SU-DHL-6 (cell line): ENCODE results near the gene WNT5A.

Source experiments
- H2AFZ ChIP-seq: fragments of 200-600 bp; sonication (generic); 2 replicates; pipeline ENCODE4 v1.6.1; 2014; ENCODE audit warnings: low read depth, mild to moderate bottlenecking, moderate library complexity, mixed read lengths, antibody characterized with exemption, low read length; ENCODE audit not compliant: severe bottlenecking
- H3F3A ChIP-seq: fragments of 200-600 bp; shearing (Covaris generic); 2 replicates; pipeline ENCODE4 v1.6.0; 2016; ENCODE audit warnings: antibody characterized with exemption, mild to moderate bottlenecking; ENCODE audit not compliant: insufficient read depth
- H3K27ac ChIP-seq: fragments of 200-600 bp; sonication (generic); 2 replicates; pipeline ENCODE4 v1.5.1; 2016; ENCODE audit warnings: low read depth, mild to moderate bottlenecking, low read length, moderate library complexity, mixed read lengths
- H3K27me3 ChIP-seq: fragments of 200-600 bp; sonication (generic), shearing (Covaris generic); 2 replicates; pipeline ENCODE4 v1.6.0; 2014; ENCODE audit warnings: mild to moderate bottlenecking, low read length
- H3K36me3 ChIP-seq: fragments of 200-600 bp; sonication (generic); 2 replicates; pipeline ENCODE4 v1.6.1; 2014; ENCODE audit warnings: mild to moderate bottlenecking, low read length, mixed read lengths
- H3K4me2 ChIP-seq: fragments of 300-600, 200-600 bp; shearing (Covaris generic), sonication (generic); 2 replicates; pipeline ENCODE4 v1.6.0; 2014; ENCODE audit warnings: low read length, low read depth, mild to moderate bottlenecking; ENCODE audit not compliant: poor library complexity, severe bottlenecking
- H3K4me3 ChIP-seq: fragments of 200-600 bp; sonication (generic); 2 replicates; pipeline ENCODE4 v1.5.1; 2014; ENCODE audit warnings: antibody characterized with exemption, low read length, mild to moderate bottlenecking, mixed read lengths; ENCODE audit not compliant: insufficient read depth, poor library complexity, severe bottlenecking
- H3K79me2 ChIP-seq: fragments of 200-600 bp; sonication (generic); 2 replicates; pipeline ENCODE4 v1.6.1; 2014; ENCODE audit warnings: mild to moderate bottlenecking, low read length, moderate library complexity; ENCODE audit not compliant: insufficient read depth
- H3K9ac ChIP-seq: fragments of 200-600 bp; sonication (generic); 2 replicates; pipeline ENCODE4 v1.7.0; 2014; ENCODE audit warnings: mild to moderate bottlenecking, low read length
- H3K9me2 ChIP-seq: fragments of 200-600 bp; sonication (generic); replicated peaks from 2 replicates; pipeline ENCODE4 v1.6.1; 2014; ENCODE audit warnings: low read length; ENCODE audit not compliant: insufficient read depth
- H3K9me3 ChIP-seq: fragments of 200-600 bp; sonication (generic); 2 replicates; pipeline ENCODE4 v1.6.1; 2014; ENCODE audit warnings: low read length, mixed read lengths; ENCODE audit not compliant: insufficient read depth
- H4K20me1 ChIP-seq: fragments of 200-600 bp; sonication (generic); 2 replicates; pipeline ENCODE4 v1.6.1; 2014; ENCODE audit warnings: low read depth, mild to moderate bottlenecking, antibody characterized with exemption, low read length, moderate library complexity, mixed read lengths
- EZH2phosphoT487 ChIP-seq: fragments of 200-600 bp; sonication (generic), shearing (Covaris generic); conservative IDR thresholded peaks from 2 replicates; pipeline ENCODE4 v1.6.1; 2018; ENCODE audit warnings: mild to moderate bottlenecking, antibody characterized with exemption, low read length, moderate library complexity, mixed read lengths
- TF ChIP-seq, protein P1 (sequence below): fragments of 200-600 bp; sonication (generic); IDR thresholded peaks from one replicate; pipeline ENCODE4 v1.5.1; 2017; ENCODE audit warnings: antibody characterized with exemption, mild to moderate bottlenecking, low read length, moderate library complexity; ENCODE audit not compliant: insufficient read depth, poor library complexity, severe bottlenecking

The WNT5A gene

DNA sequence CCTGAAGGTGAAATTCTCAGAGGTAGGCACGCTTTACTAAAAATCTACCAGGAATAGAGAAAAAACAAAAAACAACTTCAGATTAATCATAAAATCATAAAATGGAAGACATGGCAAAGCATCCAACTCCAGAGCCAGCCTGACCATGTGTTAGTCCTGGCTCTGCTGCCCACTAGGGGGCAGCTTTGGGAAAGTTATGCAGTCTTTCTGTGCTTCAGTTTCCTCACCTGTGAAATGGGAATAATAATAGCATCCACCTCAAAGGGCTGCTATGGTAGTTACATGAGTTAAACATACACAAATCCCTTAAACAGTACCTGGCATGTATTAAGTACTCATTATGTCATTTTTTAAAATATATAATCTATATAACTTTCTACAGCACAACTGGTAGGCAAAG lies 52.3 kb downstream of the WNT5A start:
- Histone ChIP-seq H3K4me2 (no peak overlapping the region), H3K27me3 (no peaks in the 10 kb centered on the region), H3K9me2 (no peaks in the 10 kb centered on the region), H3F3A (no peaks in the 10 kb centered on the region), H3K27ac (no peak overlapping the region), H3K4me3 (no peak overlapping the region), H4K20me1 (no peaks in the 10 kb centered on the region), H3K36me3 (no peaks in the 10 kb centered on the region), H3K9ac (no peak overlapping the region), H3K9me3 (no peaks in the 10 kb centered on the region), H3K79me2 (no peaks in the 10 kb centered on the region), H2AFZ (no peak overlapping the region)
- TF ChIP-seq, protein P1, sequence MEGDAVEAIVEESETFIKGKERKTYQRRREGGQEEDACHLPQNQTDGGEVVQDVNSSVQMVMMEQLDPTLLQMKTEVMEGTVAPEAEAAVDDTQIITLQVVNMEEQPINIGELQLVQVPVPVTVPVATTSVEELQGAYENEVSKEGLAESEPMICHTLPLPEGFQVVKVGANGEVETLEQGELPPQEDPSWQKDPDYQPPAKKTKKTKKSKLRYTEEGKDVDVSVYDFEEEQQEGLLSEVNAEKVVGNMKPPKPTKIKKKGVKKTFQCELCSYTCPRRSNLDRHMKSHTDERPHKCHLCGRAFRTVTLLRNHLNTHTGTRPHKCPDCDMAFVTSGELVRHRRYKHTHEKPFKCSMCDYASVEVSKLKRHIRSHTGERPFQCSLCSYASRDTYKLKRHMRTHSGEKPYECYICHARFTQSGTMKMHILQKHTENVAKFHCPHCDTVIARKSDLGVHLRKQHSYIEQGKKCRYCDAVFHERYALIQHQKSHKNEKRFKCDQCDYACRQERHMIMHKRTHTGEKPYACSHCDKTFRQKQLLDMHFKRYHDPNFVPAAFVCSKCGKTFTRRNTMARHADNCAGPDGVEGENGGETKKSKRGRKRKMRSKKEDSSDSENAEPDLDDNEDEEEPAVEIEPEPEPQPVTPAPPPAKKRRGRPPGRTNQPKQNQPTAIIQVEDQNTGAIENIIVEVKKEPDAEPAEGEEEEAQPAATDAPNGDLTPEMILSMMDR = peak; percentile 53
- no peak for TF ChIP-seq EZH2phosphoT487

DNA sequence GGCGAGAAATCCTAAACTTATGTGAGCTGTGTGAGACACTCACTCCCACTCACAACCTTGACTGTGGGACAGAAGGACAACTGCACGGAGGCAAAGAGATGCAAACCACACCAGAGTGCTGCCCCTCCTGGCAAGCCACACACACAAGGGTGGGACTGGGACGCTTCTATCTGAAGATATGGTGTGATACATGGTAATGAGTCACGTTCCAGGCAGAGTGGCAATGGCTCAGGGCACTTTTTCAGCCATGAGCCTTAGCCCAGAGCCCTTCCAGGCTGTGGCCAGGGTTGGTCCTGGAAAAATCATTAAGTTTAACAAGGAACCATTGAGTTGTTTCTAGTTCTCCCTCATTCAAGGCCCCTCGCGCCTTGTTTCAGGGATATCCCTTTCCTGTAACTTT lies 56.1 kb downstream of the WNT5A start:
- Histone ChIP-seq H3K4me2 (no peak overlapping the region), H3F3A (no peaks in the 10 kb centered on the region), H3K9ac (no peak overlapping the region), H4K20me1 (no peaks in the 10 kb centered on the region), H3K9me2 (no peaks in the 10 kb centered on the region), H3K79me2 (no peaks in the 10 kb centered on the region), H3K27me3 (no peaks in the 10 kb centered on the region), H3K9me3 (no peaks in the 10 kb centered on the region), H3K27ac (no peak overlapping the region), H2AFZ (no peak overlapping the region), H3K4me3 (no peak overlapping the region), H3K36me3 (no peaks in the 10 kb centered on the region)
- TF ChIP-seq, protein P1 = no peak
- no peak for TF ChIP-seq EZH2phosphoT487

DNA sequence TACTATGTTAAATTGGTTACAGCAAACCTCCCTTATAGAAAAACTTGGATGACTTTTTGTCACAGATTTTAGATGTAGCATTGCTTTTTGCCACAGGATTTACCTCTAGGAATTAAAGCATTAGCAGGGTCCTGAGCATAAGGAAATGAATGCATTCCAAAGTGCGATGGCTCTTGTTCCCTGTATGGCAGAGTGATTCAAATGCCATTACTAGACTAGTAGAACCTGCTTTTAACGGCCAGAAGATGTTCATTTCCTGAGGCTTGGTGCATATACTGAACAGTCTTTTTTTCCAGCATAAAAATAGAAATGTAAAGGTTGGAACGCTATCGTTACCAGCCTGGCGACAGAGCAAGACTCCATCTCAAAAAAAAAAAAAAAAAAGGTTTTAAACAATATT lies 59.4 kb downstream of the WNT5A start:
- TF ChIP-seq, protein P1 = no peak
- TF ChIP-seq EZH2phosphoT487 = no peak
- H3K4me3 ChIP-seq = no peak overlapping the region

More for the DNA sequence above, 59.4 kb downstream of the WNT5A start:
- no peaks in the 10 kb centered on the region for H3K27me3 ChIP-seq
- no peaks in the 10 kb centered on the region for H3K79me2 ChIP-seq
- H4K20me1 ChIP-seq = no peaks in the 10 kb centered on the region
- no peak overlapping the region for H2AFZ ChIP-seq
- no peaks in the 10 kb centered on the region for H3K36me3 ChIP-seq
- H3K9me3 ChIP-seq = no peaks in the 10 kb centered on the region
- H3K4me2 ChIP-seq = no peak overlapping the region
- no peak overlapping the region for H3K9ac ChIP-seq
- H3F3A ChIP-seq = no peaks in the 10 kb centered on the region
- H3K27ac ChIP-seq = no peak overlapping the region
- H3K9me2 ChIP-seq = no peaks in the 10 kb centered on the region
